Heart left ventricle (tissue), 13 donors: ENCODE measurements around the gene PDE3A.

Source experiments
- POLR2A ChIP-seq, 2 donors: fragments of 450-650 bp; IDR thresholded peaks; one replicate each; pipeline ENCODE4 v1.6.1; 2017; ENCODE audit warnings: antibody characterized with exemption in 2 of 2, mild to moderate bottlenecking in 2 of 2, moderate library complexity in 2 of 2
- TF ChIP-seq, protein P1 (sequence below), 12 donors: fragments of 200-600 bp; sonication (generic) in 4 of 12; IDR thresholded peaks; one replicate each; pipeline versions ENCODE4 v1.5.0 to v1.8.0; 2018 to 2022; ENCODE audit warnings: antibody characterized with exemption in 12 of 12, mild to moderate bottlenecking in 5 of 12
- donor health status: ischemic (EF 13 %, LVEDD 7.1; RV severe dilation, severe dysfunction).
- donor health status: DM: no; HTN: yes; CAD: no.
- donor health status: DM: no; HTN: no; CAD: no.
- donor health status: ischemic (EF 25% LVEDD 6.9; RV normal size, moderate dysfunction).
- donor health status: ischemic (EF 25% LVEDD 5.7; RV mildly dilated, moderate dysfunction).
- donor health status: ischemic (EF 35%, LVEDD 5.7; RV mildly dilated, moderate dysfunction).
- donor health status: nonischemic (EF 11% LVEDD 7.7; RV severe dilation, severe dysfunction).
- donor health status: DM: yes; HTN: yes; CAD: no.
- donor health status: PGD.
- donor health status: ischemic (EF 29% LVEDD 5.4; RV normal size, mild dysfunction).
- donor health status: nonischemic (EF 23%, LVEDD 6.1; RV moderate dilation, normal function).

DNA sequence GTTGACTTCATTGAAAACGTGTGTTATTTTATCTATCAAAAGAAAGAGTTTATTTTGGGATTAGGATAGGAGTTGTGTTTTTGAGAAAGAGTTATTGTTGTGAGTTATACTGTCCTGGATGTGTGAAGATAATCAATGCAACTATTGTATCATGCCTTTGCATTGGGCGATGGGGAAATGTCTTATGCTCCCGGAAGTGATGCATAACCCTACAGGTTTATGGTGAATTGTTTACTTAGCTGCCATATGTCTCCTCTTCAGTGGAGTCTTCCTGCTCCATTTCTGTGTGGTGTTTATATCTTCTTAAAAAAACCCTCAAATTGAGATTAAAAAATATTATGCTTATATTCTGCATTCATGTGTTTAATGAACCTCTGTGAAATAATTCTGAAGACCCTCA is 6.5 kb downstream of the PDE3A start:
- TF ChIP-seq, protein P1, sequence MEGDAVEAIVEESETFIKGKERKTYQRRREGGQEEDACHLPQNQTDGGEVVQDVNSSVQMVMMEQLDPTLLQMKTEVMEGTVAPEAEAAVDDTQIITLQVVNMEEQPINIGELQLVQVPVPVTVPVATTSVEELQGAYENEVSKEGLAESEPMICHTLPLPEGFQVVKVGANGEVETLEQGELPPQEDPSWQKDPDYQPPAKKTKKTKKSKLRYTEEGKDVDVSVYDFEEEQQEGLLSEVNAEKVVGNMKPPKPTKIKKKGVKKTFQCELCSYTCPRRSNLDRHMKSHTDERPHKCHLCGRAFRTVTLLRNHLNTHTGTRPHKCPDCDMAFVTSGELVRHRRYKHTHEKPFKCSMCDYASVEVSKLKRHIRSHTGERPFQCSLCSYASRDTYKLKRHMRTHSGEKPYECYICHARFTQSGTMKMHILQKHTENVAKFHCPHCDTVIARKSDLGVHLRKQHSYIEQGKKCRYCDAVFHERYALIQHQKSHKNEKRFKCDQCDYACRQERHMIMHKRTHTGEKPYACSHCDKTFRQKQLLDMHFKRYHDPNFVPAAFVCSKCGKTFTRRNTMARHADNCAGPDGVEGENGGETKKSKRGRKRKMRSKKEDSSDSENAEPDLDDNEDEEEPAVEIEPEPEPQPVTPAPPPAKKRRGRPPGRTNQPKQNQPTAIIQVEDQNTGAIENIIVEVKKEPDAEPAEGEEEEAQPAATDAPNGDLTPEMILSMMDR (IDR thresholded peaks at IDR 0.05): no peak
- TF ChIP-seq POLR2A (IDR thresholded peaks at IDR 0.05): no peak
